Activated T-cell treated with anti-CD3 and anti-CD28 coated beads, Interleukin-2, amount 50 U/mL, for 72 hours (primary cell): Measurements from ENCODE around the gene DCT. TPM values are rescaled to one million over a fixed set of nuclear protein-coding genes. Genes with fewer than 3 reads are reported as not detected.

ENCODE experiments used
- ATAC-seq, 2 donors: fragments of 150-1000 bp; cut with Tn5 transposase; replicated peaks in 1 of 2; 2 replicates each; pipeline ENCODE4 v1.10.0; 2021; ENCODE audit warnings: moderate library complexity in 2 of 2, mild to moderate bottlenecking in 1 of 2
- DNase-seq, 2 donors: peaks; one replicate each; pipeline ENCODE4 v3.0.0; 2021 to 2022; ENCODE audit warnings: mixed read lengths in 1 of 2
- H3K27ac Mint-ChIP-seq: one replicate; pipeline ENCODE4 v1.8.0; 2022; ENCODE audit warnings: mild to moderate bottlenecking, moderate library complexity, mixed read lengths
- H3K27me3 Mint-ChIP-seq: one replicate; pipeline ENCODE4 v1.8.0; 2022; ENCODE audit warnings: low read depth, mixed read lengths
- H3K36me3 Mint-ChIP-seq, 2 donors: one replicate each; pipeline ENCODE4 v1.8.0; 2022; ENCODE audit warnings: mixed read lengths in 2 of 2, mild to moderate bottlenecking in 1 of 2; ENCODE audit not compliant: insufficient read depth in 2 of 2
- H3K4me1 Mint-ChIP-seq: one replicate; pipeline ENCODE4 v1.8.0; 2022; ENCODE audit warnings: low read depth, mixed read lengths
- H3K4me3 Mint-ChIP-seq, 2 donors: one replicate each; pipeline ENCODE4 v1.8.0; 2022; ENCODE audit warnings: mild to moderate bottlenecking in 2 of 2, mixed read lengths in 2 of 2, moderate library complexity in 2 of 2
- H3K9me3 Mint-ChIP-seq, 2 donors: one replicate each; pipeline ENCODE4 v1.8.0; 2022; ENCODE audit warnings: mixed read lengths in 2 of 2
- total RNA-seq, 2 donors: library from RNA; stranded (reverse); gene quantifications; one replicate each; pipeline ENCODE4 v1.2.3, GENCODE V29; 2022

Gene DCT
- total RNA-seq, 2 donors from 2014 or later, result 0.49 to 2.3 TPM

- ATAC-seq (no peak), DNase-seq (no peak)
- H3K27me3 Mint-ChIP-seq, result peaks cover 9% of the 10 kb centered on the region
- no peak overlapping the region for H3K4me3 Mint-ChIP-seq
- H3K36me3 Mint-ChIP-seq, result peaks cover 6 to 15% of the 10 kb centered on the region in 2 donors
- H3K9me3 Mint-ChIP-seq, result peaks cover 2 to 7% of the 10 kb centered on the region in 2 donors
- peaks cover 44% of the 10 kb centered on the region for H3K4me1 Mint-ChIP-seq
- no peak overlapping the region for H3K27ac Mint-ChIP-seq
Measured at GRCh38 chr13:94412870-94413597, 66.4 kb downstream of the DCT start.

GRCh38 chr13:94411747-94412146 is 67.7 kb downstream of the DCT start:
- peak; percentile 86 to 91 for ATAC-seq
- H3K27ac Mint-ChIP-seq, result no peak overlapping the region

DNA sequence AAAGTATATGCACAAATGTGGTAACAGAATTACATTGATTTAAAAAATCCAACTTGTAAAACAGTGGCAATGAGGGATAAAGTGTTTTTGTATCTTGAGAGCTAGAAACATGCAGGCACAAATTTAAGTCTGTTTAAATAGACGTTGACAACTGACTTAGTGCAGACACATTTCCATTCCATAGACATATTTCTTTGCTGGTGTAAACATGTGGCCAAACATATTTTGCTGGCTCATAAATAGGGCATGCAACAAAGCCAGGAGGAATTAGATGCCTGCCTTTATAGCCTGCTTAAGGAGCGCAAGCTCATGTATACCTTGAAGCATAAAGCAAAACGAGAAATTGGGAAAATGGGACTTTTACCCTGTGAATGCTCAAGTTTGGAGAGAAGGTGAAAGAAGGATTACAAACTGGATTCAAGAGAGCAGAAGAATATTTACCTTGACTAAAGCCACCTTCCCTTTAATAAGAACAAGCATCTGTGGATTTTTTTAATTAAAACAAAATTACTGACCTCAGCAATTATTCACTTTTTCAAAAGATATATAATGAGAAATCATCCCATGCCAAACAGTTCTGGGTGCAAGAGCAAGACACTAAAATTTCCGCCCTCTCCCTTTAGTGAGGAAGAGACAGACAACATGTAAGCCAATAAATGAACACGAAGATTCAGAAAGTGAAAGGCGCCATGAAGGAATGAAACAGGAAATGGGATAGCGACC is 71.0 kb downstream of the DCT start:
- peaks cover 9% of the 10 kb centered on the region for H3K27me3 Mint-ChIP-seq

More at GRCh38 chr13:94411747-94412146, 67.7 kb downstream of the DCT start:
- H3K27me3 Mint-ChIP-seq, result peaks cover 9% of the 10 kb centered on the region
- peak in 1 of 2 donors; percentile 13 for DNase-seq
- peaks cover 0 to 4% of the 10 kb centered on the region in 2 donors for H3K9me3 Mint-ChIP-seq
- peaks cover 35% of the 10 kb centered on the region for H3K4me1 Mint-ChIP-seq
- peaks cover 2 to 9% of the 10 kb centered on the region in 2 donors for H3K36me3 Mint-ChIP-seq
- no peak overlapping the region for H3K4me3 Mint-ChIP-seq

DNA sequence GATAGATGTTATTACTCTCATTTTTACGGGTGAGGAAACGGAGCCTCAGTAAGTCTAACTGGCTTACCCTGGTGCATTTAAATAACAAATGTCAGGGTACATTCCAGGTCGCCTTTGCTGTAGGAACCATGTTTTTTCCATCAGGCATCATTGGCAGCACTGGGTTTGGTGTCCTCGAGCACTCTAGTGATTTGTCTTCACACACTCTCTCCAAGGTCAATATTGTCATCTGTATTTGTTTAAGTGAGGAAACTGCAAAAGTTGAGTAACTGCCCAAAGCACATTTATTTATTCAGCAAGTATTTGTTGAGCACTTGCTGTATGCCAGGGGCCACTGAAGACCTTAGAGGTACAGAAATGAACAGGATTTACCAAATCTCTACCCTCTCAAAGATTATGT is 78.6 kb downstream of the DCT start:
- Mint-ChIP-seq H3K4me3 (no peak overlapping the region), H3K4me1 (peaks cover 8% of the 10 kb centered on the region), H3K36me3 (no peaks in the 10 kb centered on the region), H3K27ac (no peak overlapping the region), H3K9me3 (peaks cover 0 to 1% of the 10 kb centered on the region in 2 donors), H3K27me3 (peaks cover 8% of the 10 kb centered on the region)
- DNase-seq, result no peak
- no peak for ATAC-seq

More for the DNA sequence above, 71.0 kb downstream of the DCT start:
- H3K4me1 Mint-ChIP-seq, result peaks cover 16% of the 10 kb centered on the region
- H3K4me3 Mint-ChIP-seq, result no peak overlapping the region
- H3K9me3 Mint-ChIP-seq, result peaks cover 0 to 3% of the 10 kb centered on the region in 2 donors
- DNase-seq, result no peak
- H3K36me3 Mint-ChIP-seq, result peaks cover 0 to 3% of the 10 kb centered on the region in 2 donors
- no peak overlapping the region for H3K27ac Mint-ChIP-seq
- ATAC-seq, result no peak

- ATAC-seq, result no peak
- H3K27ac Mint-ChIP-seq, result no peak overlapping the region
- H3K4me1 Mint-ChIP-seq, result peaks cover 8% of the 10 kb centered on the region
- H3K27me3 Mint-ChIP-seq, result peaks cover 8% of the 10 kb centered on the region
- no peaks in the 10 kb centered on the region for H3K36me3 Mint-ChIP-seq
- no peak for DNase-seq
- peaks cover 0 to 1% of the 10 kb centered on the region in 2 donors for H3K9me3 Mint-ChIP-seq
- no peak overlapping the region for H3K4me3 Mint-ChIP-seq
Measured at GRCh38 chr13:94399812-94400211, 79.7 kb downstream of the DCT start.

DNA sequence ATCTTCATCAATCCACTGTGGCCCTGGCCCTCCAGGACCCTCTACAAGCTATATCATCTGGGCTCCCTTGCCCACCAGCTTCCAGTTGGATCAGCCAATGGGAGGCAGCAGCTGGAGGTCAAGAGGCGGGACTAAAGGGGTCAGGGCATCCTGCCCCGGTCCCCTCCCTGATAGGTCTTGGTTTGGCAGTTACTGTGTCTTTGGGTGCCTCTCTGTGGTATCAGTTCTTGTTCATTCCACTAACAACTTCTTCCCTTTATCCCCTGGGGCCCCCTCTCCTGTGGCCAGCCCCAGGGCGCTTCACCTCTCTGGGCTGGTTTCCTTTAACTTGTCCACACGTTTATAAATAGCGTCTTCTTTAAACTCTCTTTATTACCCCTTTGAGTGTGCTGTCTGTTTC is 83.6 kb downstream of the DCT start:
- Mint-ChIP-seq H3K4me1 (peaks cover 8% of the 10 kb centered on the region), H3K4me3 (no peak overlapping the region), H3K9me3 (peaks cover 0 to 1% of the 10 kb centered on the region in 2 donors), H3K36me3 (no peaks in the 10 kb centered on the region), H3K27ac (no peak overlapping the region), H3K27me3 (peaks cover 8% of the 10 kb centered on the region)
- DNase-seq (no peak), ATAC-seq (no peak)

DNA sequence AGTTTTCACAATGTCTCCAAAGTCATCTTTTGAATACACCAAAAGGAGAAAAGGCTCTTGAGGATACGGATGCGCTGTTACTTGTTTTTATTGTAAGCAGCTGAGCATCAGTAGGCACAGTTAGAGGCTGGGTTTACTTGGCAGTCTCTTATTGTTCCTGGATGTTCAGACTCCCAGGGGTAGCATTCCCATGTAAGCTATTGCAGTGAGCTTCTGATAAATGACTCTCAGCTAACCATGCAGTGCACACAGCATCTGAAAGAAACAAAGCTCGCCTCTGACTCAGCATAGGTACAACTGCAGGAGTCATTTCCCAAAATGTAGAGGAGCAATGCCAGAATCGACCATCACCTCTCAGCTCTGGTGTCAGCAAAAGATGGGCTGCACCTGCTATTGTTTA is 84.8 kb downstream of the DCT start:
- Mint-ChIP-seq H3K36me3 (no peaks in the 10 kb centered on the region), H3K27ac (no peak overlapping the region), H3K4me1 (peaks cover 6% of the 10 kb centered on the region), H3K27me3 (peaks cover 8% of the 10 kb centered on the region), H3K9me3 (peaks cover 0 to 1% of the 10 kb centered on the region in 2 donors), H3K4me3 (no peak overlapping the region)
- no peak for ATAC-seq
- DNase-seq, result no peak

DNA sequence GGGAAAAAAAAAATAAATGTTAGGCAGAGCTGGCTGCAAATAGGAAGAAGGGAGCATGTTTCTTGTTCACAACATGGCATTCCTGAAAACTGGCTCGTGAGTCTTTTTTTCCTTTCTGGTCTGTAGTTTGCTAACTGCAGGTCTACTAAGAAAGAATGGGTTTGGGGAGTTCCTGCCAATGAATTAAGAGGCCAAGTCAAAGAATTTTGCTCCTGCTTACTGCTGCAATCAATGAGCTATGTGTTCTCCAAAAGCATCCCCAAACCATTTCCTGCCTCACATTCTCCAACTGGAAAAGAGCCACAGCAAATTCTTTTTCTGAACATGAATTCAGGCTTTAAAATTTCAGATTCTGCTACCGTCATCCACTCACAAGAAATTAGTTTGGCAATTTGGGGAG is 88.6 kb downstream of the DCT start:
- peaks cover 10% of the 10 kb centered on the region for H3K27me3 Mint-ChIP-seq
- no peaks in the 10 kb centered on the region for H3K9me3 Mint-ChIP-seq
- no peak for DNase-seq
- no peaks in the 10 kb centered on the region for H3K4me1 Mint-ChIP-seq
- no peak overlapping the region for H3K4me3 Mint-ChIP-seq
- no peak overlapping the region for H3K27ac Mint-ChIP-seq
- no peaks in the 10 kb centered on the region for H3K36me3 Mint-ChIP-seq
- ATAC-seq, result no peak

DNA sequence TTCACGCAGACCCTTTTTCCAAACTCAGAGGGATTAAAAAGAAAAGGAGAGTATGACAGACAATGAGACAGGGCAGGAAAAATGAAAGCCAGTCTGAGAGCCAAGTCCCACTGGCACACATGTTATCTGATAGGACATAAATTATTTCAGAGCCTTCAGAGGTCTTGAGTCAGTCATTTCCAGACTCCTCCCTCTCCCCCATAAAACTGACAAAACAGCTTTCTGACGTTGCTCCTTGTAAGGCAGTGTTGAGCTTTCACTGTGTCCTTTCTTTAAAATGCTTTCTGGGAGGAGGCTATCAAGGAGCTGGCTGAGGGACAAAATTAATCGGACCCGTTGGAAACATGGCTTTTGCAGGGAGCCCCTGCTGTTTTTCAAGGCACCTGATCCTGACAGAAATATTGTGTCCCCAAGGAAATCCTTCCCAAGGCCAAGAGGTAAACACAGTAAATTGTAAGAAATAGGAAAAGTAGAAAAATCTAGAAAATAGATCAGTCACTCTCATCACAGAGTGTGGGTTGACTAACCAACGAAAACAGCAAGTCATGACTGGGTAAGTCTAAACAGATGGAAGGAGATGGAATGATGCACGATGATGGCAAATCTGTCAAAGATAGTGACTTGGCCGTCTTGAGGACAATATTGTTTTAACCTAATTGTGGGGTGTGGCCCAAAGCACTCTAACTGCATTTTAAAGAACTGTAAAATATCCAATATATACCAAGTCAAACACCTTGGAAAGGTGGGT is 89.7 kb downstream of the DCT start:
- no peak for ATAC-seq
- no peaks in the 10 kb centered on the region for H3K36me3 Mint-ChIP-seq
- no peak overlapping the region for H3K27ac Mint-ChIP-seq
- DNase-seq, result no peak
- no peak overlapping the region for H3K4me3 Mint-ChIP-seq
- no peaks in the 10 kb centered on the region for H3K9me3 Mint-ChIP-seq
- H3K27me3 Mint-ChIP-seq, result peaks cover 10% of the 10 kb centered on the region
- no peaks in the 10 kb centered on the region for H3K4me1 Mint-ChIP-seq

GRCh38 chr13:94387047-94387446 is 92.4 kb downstream of the DCT start:
- peaks cover 0 to 1% of the 10 kb centered on the region in 2 donors for H3K36me3 Mint-ChIP-seq
- peaks cover 14% of the 10 kb centered on the region for H3K27me3 Mint-ChIP-seq
- no peak overlapping the region for H3K4me3 Mint-ChIP-seq
- H3K9me3 Mint-ChIP-seq, result no peaks in the 10 kb centered on the region
- no peaks in the 10 kb centered on the region for H3K4me1 Mint-ChIP-seq
- H3K27ac Mint-ChIP-seq, result no peak overlapping the region
- no peak for DNase-seq
- ATAC-seq, result no peak

Other genes starting within 250 kb of the DCT start
- gene TGDS, start 116.5 kb upstream of the DCT start, total RNA-seq, result 10 to 100 TPM; 20.7 to 21.1 TPM
- gene GPR180, start 122.2 kb upstream of the DCT start, total RNA-seq, result 1 to 10 TPM; 7.6 to 7.9 TPM
- gene SOX21, start 232.9 kb upstream of the DCT start, total RNA-seq, result not detected